ENCODE results near the gene IGFBP5. TPM values are rescaled to one million over a fixed set of nuclear protein-coding genes. Genes with fewer than 3 reads are reported as not detected.

Gene IGFBP5, protein sequence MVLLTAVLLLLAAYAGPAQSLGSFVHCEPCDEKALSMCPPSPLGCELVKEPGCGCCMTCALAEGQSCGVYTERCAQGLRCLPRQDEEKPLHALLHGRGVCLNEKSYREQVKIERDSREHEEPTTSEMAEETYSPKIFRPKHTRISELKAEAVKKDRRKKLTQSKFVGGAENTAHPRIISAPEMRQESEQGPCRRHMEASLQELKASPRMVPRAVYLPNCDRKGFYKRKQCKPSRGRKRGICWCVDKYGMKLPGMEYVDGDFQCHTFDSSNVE
- total RNA-seq, result 25.2 and 97.9 TPM in 2 replicates

DNA sequence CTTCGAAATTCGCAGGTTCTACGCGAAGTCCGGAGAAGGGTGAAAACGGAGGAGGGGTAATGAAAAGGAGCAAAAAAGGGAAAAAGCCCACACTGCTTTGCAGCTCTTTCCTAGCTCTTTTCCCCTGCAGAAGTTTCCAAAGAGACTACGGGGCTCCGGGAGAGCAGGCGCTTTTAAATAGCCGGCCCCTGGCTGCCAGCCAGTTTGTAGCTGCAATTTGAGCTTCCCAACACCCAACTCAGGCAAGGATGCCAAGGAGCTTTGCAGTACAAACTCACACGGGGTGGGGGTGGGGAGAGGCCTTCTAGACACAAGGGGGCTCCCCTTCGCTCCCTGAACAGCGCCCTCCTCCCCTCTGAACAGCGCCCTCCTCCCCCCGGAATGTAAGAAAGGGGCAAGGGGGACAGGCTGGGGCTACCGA lies at the start of gene IGFBP5:
Gene IGFBP5, minus strand, starts transcription at position 149 of the 421 bp plus-strand sequence. CDS start 774 bp downstream, outside the sequence.

DNA sequence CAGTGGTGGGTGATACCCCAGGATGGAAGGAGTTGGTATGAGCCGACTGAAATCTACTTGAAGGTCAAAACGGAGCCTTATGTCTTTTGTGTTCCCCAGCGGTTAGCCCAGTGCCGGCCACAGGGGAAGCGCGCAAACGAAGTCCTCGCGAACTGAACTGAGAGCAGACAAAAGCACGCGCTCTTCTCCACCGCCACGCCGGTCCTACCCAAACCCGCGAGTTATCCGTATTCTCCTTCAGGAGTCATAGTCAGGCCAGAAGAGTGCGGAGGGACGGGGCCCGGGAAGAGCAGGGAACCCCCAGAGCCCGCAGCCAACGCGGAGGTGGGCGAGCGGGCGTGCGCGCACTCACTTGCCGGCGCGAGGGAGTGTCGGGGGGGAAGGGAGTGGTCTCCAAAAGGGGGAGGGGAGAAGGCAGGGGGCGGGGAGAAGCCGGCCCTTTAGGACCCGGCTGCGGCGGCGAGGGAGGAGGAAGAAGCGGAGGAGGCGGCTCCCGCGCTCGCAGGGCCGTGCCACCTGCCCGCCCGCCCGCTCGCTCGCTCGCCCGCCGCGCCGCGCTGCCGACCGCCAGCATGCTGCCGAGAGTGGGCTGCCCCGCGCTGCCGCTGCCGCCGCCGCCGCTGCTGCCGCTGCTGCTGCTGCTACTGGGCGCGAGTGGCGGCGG lies 62.3 kb downstream of the IGFBP5 start, which contains the start of gene IGFBP2:
Gene IGFBP2, plus strand, starts transcription at position 469 of the 664 bp plus-strand sequence. Its CDS starts 104 bp downstream, at position 573.

Other genes with a start within 250 kb of the IGFBP5 start
- 2,704 and 3,626 TPM in 2 replicates for gene RPL37A, start 196.7 kb downstream of the IGFBP5 start, total RNA-seq
- 184 and 264 TPM in 2 replicates for gene IGFBP2, start 62.1 kb downstream of the IGFBP5 start, total RNA-seq
- not detected in 2 replicates for gene TNP1, start 164.5 kb upstream of the IGFBP5 start, total RNA-seq